Suprapubic skin (tissue), 4 donors: ENCODE data around the gene ZNF740. TPM values are rescaled to one million over a fixed set of nuclear protein-coding genes. Genes with fewer than 3 reads are reported as not detected.

Experiments used
- DNase-seq, 2 donors: peaks; one replicate each; pipeline ENCODE4 v3.0.0-alpha.2; 2019; ENCODE audit warnings: low spot score in 2 of 2
- H3K27ac ChIP-seq: fragments of 200-600 bp; sonication (generic); one replicate; pipeline ENCODE4 v1.5.1; 2019
- H3K27me3 ChIP-seq: fragments of 200-600 bp; sonication (generic); one replicate; pipeline ENCODE4 v1.5.1; 2019
- H3K36me3 ChIP-seq: fragments of 200-600 bp; sonication (generic); one replicate; pipeline ENCODE4 v1.5.1; 2019
- H3K4me1 ChIP-seq: fragments of 200-600 bp; sonication (generic); one replicate; pipeline ENCODE4 v1.5.1; 2019
- H3K4me3 ChIP-seq: fragments of 200-600 bp; sonication (generic); one replicate; pipeline ENCODE4 v1.5.1; 2019; ENCODE audit warnings: mild to moderate bottlenecking
- H3K9me3 ChIP-seq: fragments of 200-600 bp; sonication (generic); one replicate; pipeline ENCODE4 v1.5.1; 2019
- EP300 ChIP-seq: sonication (generic); formaldehyde crosslinking; IDR thresholded peaks from one replicate; pipeline ENCODE4 v1.6.1; 2017; ENCODE audit warnings: antibody characterized with exemption
- POLR2A ChIP-seq, 2 donors: fragments of 450-650 bp; IDR thresholded peaks; one replicate each; pipeline ENCODE4 v1.6.1; 2017; ENCODE audit warnings: antibody characterized with exemption in 2 of 2, mild to moderate bottlenecking in 2 of 2, moderate library complexity in 2 of 2
- POLR2AphosphoS5 ChIP-seq, 3 donors: sonication (generic); formaldehyde crosslinking; IDR thresholded peaks; one replicate each; pipeline ENCODE4 v1.6.1; 2017; ENCODE audit warnings: antibody characterized with exemption in 3 of 3
- WGBS: methylation state at CpG from one replicate; pipeline ENCODE4 v1.1.5; 2018; 5-methylcytosine and 5-hydroxymethylcytosine counted together
- total RNA-seq, 4 donors: library from RNA; depleted of rRNA; stranded (reverse); fragments of >200 nt; gene quantifications; one replicate each; pipeline ENCODE4 v1.1.0, GENCODE V29; 2016
- TF ChIP-seq, protein P1 (sequence below), 2 donors: fragments of 200-600 bp in 1 of 2; fragments of 450-650 bp in 1 of 2; sonication (generic) in 1 of 2; IDR thresholded peaks; one replicate each; pipeline ENCODE4 v1.5.1; 2016 to 2019; ENCODE audit warnings: antibody characterized with exemption in 2 of 2, mild to moderate bottlenecking in 1 of 2, moderate library complexity in 1 of 2

The ZNF740 gene
- total RNA-seq, 4 donors from 2014 or later, result 5.9 to 38.9 (median 15.2) TPM

DNA sequence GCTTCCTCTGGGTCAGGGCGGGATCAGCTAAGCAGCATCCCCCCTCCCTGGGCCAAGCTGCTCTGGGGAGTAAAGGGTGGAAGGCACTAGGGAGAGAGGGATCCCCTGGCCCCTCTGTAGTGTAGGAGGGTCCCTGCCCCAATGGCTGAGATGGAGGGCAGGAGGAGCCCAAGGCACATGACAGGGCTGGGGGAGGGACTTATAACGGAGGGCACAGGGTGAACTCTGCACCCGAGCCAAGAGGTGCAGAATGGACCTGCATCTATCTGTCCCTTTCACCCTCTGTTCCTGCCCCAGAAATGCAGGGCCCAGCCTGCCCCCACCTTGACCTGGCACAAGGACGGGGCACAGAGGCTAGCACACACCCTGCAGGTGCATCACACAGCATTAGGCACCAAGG is 30.3 kb downstream of the ZNF740 start:
- Histone ChIP-seq H3K27ac (no peak overlapping the region), H3K4me1 (peaks cover 47% of the 10 kb centered on the region), H3K4me3 (no peak overlapping the region), H3K36me3 (peaks cover 64% of the 10 kb centered on the region), H3K27me3 (no peaks in the 10 kb centered on the region), H3K9me3 (no peaks in the 10 kb centered on the region)
- no peak for TF ChIP-seq POLR2A (IDR thresholded peaks at IDR 0.05)
- TF ChIP-seq EP300, result no peak
- no peak for TF ChIP-seq POLR2AphosphoS5 (IDR thresholded peaks at IDR 0.05)
- TF ChIP-seq, protein P1, sequence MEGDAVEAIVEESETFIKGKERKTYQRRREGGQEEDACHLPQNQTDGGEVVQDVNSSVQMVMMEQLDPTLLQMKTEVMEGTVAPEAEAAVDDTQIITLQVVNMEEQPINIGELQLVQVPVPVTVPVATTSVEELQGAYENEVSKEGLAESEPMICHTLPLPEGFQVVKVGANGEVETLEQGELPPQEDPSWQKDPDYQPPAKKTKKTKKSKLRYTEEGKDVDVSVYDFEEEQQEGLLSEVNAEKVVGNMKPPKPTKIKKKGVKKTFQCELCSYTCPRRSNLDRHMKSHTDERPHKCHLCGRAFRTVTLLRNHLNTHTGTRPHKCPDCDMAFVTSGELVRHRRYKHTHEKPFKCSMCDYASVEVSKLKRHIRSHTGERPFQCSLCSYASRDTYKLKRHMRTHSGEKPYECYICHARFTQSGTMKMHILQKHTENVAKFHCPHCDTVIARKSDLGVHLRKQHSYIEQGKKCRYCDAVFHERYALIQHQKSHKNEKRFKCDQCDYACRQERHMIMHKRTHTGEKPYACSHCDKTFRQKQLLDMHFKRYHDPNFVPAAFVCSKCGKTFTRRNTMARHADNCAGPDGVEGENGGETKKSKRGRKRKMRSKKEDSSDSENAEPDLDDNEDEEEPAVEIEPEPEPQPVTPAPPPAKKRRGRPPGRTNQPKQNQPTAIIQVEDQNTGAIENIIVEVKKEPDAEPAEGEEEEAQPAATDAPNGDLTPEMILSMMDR (IDR thresholded peaks at IDR 0.05), result no peak
- DNase-seq, result no peak
- 77% methylated on average over 3 of the region's 4 CpGs for WGBS

DNA sequence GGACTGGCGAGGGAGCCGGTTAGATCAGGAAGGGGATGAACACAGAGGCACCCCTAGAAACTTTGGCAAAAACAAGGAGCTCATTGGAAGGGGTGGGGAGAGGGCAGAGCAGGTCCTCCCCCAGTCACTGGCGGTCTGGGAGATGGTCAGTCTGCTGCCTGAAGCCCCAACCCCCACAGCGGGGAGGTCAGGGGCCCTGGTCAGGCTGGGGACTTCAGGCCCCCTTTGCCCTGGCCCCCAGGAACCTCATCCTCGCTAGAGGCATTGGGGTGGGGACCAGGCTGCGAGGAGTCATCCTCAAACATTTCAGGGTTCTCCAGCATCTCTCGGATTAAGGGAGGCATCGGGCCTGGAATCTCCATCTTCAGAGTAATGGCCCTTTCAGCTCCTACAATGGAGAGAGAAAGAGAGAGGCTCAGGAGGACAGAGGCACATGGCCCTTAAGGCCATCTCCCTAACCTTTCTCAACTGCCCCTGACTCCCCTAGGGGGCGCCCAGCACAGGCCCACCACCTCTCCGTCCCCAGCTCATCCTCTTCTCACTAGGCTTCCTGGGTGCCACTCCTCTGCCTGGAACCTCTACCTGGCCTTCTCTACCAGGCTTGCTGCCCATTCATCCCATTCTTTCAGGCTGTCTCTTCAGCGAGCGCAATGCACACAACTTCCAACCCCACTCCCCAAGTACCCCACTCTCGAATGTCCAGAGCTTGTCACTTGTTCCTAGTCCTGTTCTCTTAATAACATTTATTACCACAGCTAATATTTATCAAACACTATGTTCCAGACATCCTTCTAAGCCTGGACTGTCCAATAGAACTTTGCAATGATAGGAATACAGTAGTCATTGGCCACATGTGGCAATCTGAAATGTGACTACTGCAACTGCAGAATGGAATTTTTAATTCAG is 31.2 kb downstream of the ZNF740 start:
- DNase-seq, result peak in 1 of 2 donors; percentile 49
- TF ChIP-seq POLR2A (IDR thresholded peaks at IDR 0.05), result no peak
- TF ChIP-seq POLR2AphosphoS5 (IDR thresholded peaks at IDR 0.05), result no peak
- TF ChIP-seq, protein P1 (IDR thresholded peaks at IDR 0.05), result no peak
- TF ChIP-seq EP300, result no peak
- 87% methylated on average over 12 of the region's 13 CpGs for WGBS
- peaks cover 47% of the 10 kb centered on the region for H3K4me1 ChIP-seq
- no peaks in the 10 kb centered on the region for H3K27me3 ChIP-seq
- no peak overlapping the region for H3K4me3 ChIP-seq
- H3K27ac ChIP-seq, result no peak overlapping the region
- H3K9me3 ChIP-seq, result no peaks in the 10 kb centered on the region
- H3K36me3 ChIP-seq, result peaks cover 67% of the 10 kb centered on the region

DNA sequence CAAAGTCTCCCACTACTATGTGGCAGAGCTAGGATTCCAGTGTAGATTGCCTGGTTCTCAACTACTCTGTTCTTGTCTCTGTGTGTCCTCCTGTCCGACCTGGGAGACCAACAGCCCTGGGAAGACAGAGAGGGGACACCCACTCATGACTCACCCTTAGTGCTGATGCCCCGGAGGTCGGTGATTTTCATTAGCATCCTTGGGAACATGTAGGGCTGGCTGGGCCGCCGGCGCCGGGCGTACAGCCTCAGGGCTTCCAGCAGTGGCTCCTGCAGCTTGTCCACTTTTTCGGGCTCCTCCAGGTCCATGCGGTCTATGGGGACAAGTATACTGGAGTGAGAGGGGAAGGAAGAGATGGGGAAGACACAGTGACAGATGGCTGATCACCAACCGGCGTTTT is 32.4 kb downstream of the ZNF740 start:
- TF ChIP-seq POLR2A (IDR thresholded peaks at IDR 0.05), result no peak
- TF ChIP-seq POLR2AphosphoS5 (IDR thresholded peaks at IDR 0.05), result no peak
- TF ChIP-seq, protein P1 (IDR thresholded peaks at IDR 0.05), result no peak
- no peak for TF ChIP-seq EP300
- peaks cover 67% of the 10 kb centered on the region for H3K36me3 ChIP-seq
- H3K27me3 ChIP-seq, result no peaks in the 10 kb centered on the region
- H3K4me3 ChIP-seq, result no peak overlapping the region
- DNase-seq, result no peak
- no peaks in the 10 kb centered on the region for H3K9me3 ChIP-seq
- 40% methylated on average over 4 of the region's 12 CpGs for WGBS
- peaks cover 52% of the 10 kb centered on the region for H3K4me1 ChIP-seq
- no peak overlapping the region for H3K27ac ChIP-seq

DNA sequence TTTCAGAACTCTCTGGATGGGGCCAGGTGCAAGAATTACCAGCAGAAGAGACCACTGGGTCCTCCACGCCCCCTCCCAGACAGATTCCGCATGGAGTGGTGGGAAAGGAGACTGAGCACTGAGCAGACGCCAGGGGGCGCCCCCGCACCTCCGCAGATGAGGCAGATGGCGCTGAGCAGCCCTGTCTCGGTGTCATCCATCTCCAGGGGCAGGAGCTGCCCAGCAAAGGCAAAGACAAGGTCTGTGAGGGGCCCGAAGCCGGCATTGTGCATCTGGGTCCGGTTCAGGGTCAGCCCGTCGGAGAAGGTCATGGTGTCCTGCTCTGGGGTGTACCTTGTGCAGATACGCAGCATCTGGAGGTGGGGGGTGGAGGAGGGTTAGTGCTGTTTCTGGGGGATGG is 32.8 kb downstream of the ZNF740 start:
- Histone ChIP-seq H3K27me3 (no peaks in the 10 kb centered on the region), H3K4me3 (no peak overlapping the region), H3K36me3 (peaks cover 67% of the 10 kb centered on the region), H3K27ac (no peak overlapping the region), H3K9me3 (no peaks in the 10 kb centered on the region), H3K4me1 (peaks cover 54% of the 10 kb centered on the region)
- peak; percentile 89 to 93 for DNase-seq
- 18% methylated on average over 14 of the region's 14 CpGs for WGBS
- no peak for TF ChIP-seq EP300
- TF ChIP-seq POLR2A (IDR thresholded peaks at IDR 0.05), result no peak
- TF ChIP-seq, protein P1 (IDR thresholded peaks at IDR 0.05), result peak; percentile 87 to 94

DNA sequence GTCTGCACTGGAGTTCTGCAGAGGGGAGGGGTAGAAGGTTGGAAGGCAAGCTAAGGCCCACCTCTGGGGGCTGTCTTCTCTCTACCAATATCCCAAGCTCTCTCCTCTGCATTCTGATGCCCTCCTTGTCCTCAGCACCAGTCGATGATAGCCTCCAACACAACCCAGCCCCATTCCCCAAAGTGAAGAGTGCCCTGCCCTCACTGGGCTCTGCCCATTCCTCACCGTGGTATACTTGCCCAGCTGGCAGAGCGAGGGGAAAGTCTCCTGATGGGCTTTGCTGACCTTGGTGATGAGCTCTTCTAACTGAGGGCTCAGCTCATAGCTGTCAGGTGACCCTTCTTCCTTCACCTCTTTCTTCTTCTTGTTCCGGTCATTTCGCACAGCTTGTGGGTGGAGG is 33.7 kb downstream of the ZNF740 start:
- H3K27me3 ChIP-seq, result no peaks in the 10 kb centered on the region
- H3K36me3 ChIP-seq, result peaks cover 67% of the 10 kb centered on the region
- no peak overlapping the region for H3K27ac ChIP-seq
- TF ChIP-seq EP300, result no peak
- no peak for TF ChIP-seq POLR2A (IDR thresholded peaks at IDR 0.05)
- TF ChIP-seq POLR2AphosphoS5 (IDR thresholded peaks at IDR 0.05), result no peak
- TF ChIP-seq, protein P1 (IDR thresholded peaks at IDR 0.05), result no peak
- no peaks in the 10 kb centered on the region for H3K9me3 ChIP-seq
- no peak overlapping the region for H3K4me3 ChIP-seq
- DNase-seq, result no peak
- H3K4me1 ChIP-seq, result peaks cover 54% of the 10 kb centered on the region
- WGBS, result 83% methylated on average over 5 of the region's 5 CpGs
